Astrocyte of the spinal cord (primary cell): ENCODE results near the gene RBM26.

ENCODE experiments used
- DNase-seq: peaks from one replicate; pipeline ENCODE4 v3.0.0; 2011; ENCODE audit warnings: low read depth, low spot score
- H3K4me3 ChIP-seq: 2 replicates; pipeline ENCODE4 v1.5.1; 2011; ENCODE audit warnings: low read depth, mild to moderate bottlenecking, low read length, moderate library complexity
- CTCF ChIP-seq: IDR thresholded peaks from 2 replicates; pipeline ENCODE4 v1.5.1; 2012; ENCODE audit warnings: low read depth, mild to moderate bottlenecking, low read length, inconsistent platforms
- in situ Hi-C: cut with HindIII; loops from 2 replicates; pipeline ENCODE4 v1.10.0; 2017; ENCODE audit warnings: low sequenced_read_pairs

RBM26 gene

GRCh38 chr13:79402679-79403078, 3.4 kb downstream of the RBM26 start:
- TF ChIP-seq CTCF = no peak
- H3K4me3 ChIP-seq = no peak overlapping the region
- in situ Hi-C loops = no loop called here

GRCh38 chr13:79402074-79402635, 3.9 kb downstream of the RBM26 start:
- in situ Hi-C loops = no loop called here
- no peak overlapping the region for H3K4me3 ChIP-seq
- TF ChIP-seq CTCF = no peak
- no peak for DNase-seq

More at GRCh38 chr13:79402679-79403078, 3.4 kb downstream of the RBM26 start:
- DNase-seq = no peak

- in situ Hi-C loops = no loop called here
- no peak overlapping the region for H3K4me3 ChIP-seq
- DNase-seq = no peak
- TF ChIP-seq CTCF = no peak
These were observed 4.6 kb downstream of the RBM26 start for GRCh38 chr13:79401259-79402070.

GRCh38 chr13:79398915-79399314, 7.1 kb downstream of the RBM26 start:
- no peak for TF ChIP-seq CTCF
- no peak for DNase-seq
- no peak overlapping the region for H3K4me3 ChIP-seq
- in situ Hi-C loops = no loop called here

- no peak for DNase-seq
- in situ Hi-C loops = no loop called here
- no peak for TF ChIP-seq CTCF
- no peak overlapping the region for H3K4me3 ChIP-seq
These were observed 7.9 kb downstream of the RBM26 start for GRCh38 chr13:79398127-79398526.

- TF ChIP-seq CTCF = no peak
- no peak overlapping the region for H3K4me3 ChIP-seq
- DNase-seq = no peak
- in situ Hi-C loops = no loop called here
These were observed 10.2 kb downstream of the RBM26 start for GRCh38 chr13:79395881-79396280.
